GM21367 (cell line): ENCODE results near the gene SPACA4.

Experiments
- ATAC-seq: cut with Tn5 transposase; IDR thresholded peaks from one replicate; pipeline ENCODE4 v1.9.1; 2021; ENCODE audit not compliant: unreplicated experiment

SPACA4 gene

GRCh38 chr19:48596679-48597465 is 9.7 kb upstream of the SPACA4 start:
- no peak for ATAC-seq

DNA sequence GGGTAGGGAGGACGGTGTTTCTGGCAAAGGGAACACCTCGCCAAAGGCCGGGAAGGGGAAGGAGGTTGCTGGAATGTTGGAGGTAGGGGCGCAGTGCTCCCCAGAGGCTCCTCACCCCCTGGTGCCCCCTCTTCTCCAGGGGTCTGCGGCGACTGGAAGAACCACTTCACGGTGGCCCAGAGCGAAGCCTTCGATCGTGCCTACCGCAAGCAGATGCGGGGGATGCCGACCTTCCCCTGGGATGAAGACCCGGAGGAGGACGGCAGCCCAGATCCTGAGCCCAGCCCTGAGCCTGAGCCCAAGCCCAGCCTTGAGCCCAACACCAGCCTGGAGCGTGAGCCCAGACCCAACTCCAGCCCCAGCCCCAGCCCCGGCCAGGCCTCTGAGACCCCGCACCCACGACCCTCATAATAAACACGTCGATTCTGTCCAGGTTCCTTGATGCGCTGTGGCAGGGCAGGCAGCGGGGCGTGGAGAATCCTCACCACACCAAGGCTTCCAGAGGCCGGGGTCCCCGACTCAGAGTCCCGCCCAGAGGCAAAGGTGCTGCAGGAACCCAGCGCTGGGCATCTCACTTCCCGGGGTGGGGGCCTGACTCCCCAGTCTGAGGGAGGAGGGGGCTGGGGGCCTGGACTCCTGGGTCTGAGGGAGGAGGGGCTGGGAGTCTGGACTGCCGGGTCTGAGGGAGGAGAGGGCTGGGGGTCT is 7.4 kb upstream of the SPACA4 start:
- no peak for ATAC-seq

- no peak for ATAC-seq
Observed at GRCh38 chr19:48600679-48601417, 5.7 kb upstream of the SPACA4 start.

GRCh38 chr19:48603001-48603400 is 3.5 kb upstream of the SPACA4 start:
- no peak for ATAC-seq

DNA sequence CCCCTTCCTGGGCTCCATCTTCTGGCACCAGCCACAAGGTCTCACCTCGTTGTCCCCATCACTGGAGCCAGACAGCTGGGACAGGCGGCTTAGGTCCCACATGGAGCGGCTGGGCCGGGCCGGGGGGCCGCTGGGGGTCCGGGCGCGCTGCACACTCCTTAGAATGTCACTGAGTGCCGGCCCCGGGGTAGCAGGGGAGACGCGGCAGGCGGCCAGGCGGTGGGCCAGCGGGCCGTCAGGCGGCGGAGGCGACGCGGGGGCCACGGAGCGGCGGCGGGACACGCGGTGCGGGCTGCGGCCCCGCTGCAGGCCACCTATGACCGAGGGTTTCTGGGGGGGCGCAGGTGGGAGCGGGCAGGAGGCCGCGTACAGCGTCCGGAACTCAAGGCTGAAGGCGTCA is 3.1 kb upstream of the SPACA4 start:
- no peak for ATAC-seq

GRCh38 chr19:48603850-48604249 is 2.7 kb upstream of the SPACA4 start:
- ATAC-seq: no peak

DNA sequence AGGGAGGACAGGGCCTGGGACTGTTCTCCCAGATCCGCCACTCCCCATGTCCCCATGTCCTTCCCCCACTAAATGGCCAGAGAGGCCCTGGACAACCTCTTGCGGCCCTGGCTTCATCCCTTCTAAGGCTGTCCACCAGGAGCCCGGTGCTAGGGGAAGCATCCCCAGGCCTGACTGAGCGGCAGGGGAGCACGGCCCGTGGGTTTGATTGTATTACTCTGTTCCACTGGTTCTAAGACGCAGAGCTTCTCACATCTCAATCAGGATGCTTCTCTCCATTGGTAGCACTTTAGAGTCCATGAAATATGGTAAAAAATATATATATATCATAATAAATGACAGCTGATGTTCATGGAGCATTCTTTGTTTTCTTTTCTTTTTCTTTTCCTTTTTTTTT is 815 bp downstream of the SPACA4 start:
- ATAC-seq: no peak

DNA sequence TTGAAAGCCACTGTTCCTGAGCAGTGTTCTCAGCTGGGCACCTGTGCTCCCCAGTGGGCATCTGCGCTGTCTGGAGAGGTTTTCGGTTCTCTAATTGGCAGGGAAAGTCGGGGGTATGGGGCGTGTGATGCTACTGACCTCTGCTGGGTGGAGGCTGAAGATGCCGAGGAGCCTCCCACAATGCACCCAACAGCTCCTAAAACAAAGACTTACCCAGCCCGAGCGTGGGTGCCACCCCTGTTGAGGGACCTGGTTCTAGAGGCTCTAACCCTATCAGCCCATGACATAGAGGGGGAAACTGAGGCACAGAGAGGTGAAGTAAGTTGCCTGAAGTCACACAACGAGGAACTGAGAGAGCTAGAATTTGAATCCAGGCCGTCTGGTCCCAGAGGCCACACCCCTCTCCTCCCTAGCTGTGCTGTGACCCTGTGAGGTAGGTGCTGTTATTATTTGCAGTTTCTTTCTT is 2.3 kb downstream of the SPACA4 start:
- ATAC-seq: no peak

DNA sequence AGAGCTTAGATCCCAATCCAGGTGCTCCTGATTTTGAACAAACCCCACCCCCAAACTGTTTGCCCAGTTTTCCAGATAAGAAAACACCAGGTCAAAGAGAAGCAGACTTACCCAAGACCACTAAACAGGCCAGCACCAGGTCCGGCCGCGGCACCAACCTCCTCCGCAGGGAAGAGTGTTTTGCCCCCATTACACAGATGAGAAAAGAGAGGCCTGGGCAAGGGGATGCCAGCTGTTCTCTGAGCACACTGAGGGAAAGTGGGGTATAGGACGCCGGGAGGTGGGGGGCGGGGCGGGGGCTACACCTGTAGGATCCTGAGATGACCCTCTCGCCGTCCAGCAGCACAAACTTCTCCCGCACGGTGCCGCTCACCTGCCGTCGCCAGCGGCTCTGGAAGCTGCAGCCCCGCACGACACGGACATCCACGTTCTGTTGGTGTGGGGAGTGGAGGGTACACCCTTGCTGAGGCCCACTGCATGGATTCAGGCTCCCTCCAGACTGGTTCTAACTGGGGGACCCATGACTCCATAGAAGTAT is 3.1 kb downstream of the SPACA4 start:
- ATAC-seq: no peak

DNA sequence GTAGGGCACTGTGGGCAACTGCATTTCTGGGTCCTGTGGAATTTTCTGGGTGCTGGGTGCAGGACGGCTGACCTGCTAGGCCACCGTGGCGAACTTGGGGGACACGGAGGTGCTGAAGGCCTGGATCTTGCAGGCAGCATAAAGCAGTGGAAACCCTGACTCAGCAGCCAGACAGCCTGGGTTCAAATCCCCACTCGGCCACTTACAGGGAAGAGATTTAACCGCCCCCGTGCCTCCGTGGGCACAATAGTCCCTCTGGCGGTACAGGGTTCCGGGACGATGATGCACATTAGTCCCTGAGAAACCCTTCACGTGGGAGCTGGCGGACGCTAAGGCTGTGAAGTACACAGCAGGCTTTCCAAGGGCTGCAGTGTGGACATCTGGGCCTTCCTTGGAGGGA is 5.3 kb downstream of the SPACA4 start:
- ATAC-seq: no peak

GRCh38 chr19:48613024-48613851 is 6.7 kb downstream of the SPACA4 start:
- ATAC-seq: no peak

DNA sequence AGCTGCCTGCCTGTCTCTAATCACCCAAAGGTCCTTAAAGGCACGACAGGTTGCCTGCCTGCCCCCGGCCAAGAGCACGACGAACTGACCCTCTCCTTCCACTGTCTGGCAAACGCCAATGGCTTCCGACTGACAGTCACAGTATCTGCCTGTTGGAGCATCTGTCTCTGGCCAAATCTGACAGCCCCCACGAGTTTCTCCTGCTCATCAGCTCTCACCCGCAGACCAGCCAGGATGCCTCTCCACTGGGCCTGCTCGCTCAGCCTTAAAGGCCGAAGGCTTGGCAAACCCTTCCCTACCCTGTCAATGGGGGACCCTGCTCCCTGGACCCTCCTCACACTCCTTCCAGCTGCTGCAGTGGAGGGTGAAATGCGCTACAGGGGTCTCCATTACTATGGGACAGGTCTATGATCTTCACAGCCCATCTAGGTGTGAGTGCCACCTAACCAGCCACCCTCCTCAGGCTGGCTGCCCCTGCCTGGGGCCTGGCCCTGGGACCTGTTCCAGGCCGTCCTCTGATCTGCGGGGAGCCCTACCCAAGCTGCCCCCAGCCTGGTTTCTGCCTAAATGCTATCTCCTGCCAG is 7.4 kb downstream of the SPACA4 start:
- no peak for ATAC-seq

- no peak for ATAC-seq
Observed at GRCh38 chr19:48614436-48615230, 8.1 kb downstream of the SPACA4 start, which contains the start of gene FAM83E. Gene FAM83E (minus strand): TSS chr19:48615076. CDS start chr19:48613372, 1,704 bp downstream.

- ATAC-seq: no peak
Observed at GRCh38 chr19:48615231-48616040, 8.9 kb downstream of the SPACA4 start.

GRCh38 chr19:48616041-48616436 is 9.5 kb downstream of the SPACA4 start:
- no peak for ATAC-seq

DNA sequence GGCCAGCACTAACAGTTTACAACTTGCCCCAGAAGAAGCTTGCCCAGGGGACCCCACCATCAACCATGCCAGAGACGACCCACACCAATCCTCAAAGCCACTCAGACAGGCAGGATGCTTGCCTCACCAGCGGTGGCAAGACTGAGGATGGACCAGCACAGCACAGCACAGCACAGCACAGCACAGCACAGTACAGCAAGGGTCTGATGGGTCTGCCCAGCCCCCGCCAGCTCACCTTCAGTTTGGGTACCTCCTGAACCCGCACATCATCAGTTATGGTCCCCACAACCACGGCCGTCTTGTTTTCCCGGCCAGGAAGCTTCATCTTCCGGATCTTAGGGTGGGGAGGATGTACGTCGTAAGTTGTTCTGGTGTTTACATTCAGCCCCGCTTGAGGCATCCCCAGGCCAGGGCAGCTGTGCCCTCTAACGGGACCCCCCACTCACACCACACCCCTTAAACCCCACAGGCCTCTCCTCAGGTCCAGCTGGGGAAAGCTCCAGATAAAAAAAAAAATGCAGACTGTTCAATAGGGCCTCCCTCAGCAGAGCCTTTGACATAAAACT is 10.0 kb downstream of the SPACA4 start:
- no peak for ATAC-seq

- no peak for ATAC-seq
Observed at GRCh38 chr19:48617146-48617937, 10.8 kb downstream of the SPACA4 start.
